Stimulated activated naive CD4-positive, alpha-beta T cell treated with Interleukin-2 at 50 U/mL for 16 hours (primary cell): Measurements from ENCODE around the gene ATG2A.

ENCODE experiments used
- DNase-seq: peaks from one replicate; lab custom pipeline; 2025; lab: John Stamatoyannopoulos, UW

Gene ATG2A

GRCh38 chr11:64870176-64870892, 46.7 kb downstream of the ATG2A start:
- no peak for DNase-seq

DNA sequence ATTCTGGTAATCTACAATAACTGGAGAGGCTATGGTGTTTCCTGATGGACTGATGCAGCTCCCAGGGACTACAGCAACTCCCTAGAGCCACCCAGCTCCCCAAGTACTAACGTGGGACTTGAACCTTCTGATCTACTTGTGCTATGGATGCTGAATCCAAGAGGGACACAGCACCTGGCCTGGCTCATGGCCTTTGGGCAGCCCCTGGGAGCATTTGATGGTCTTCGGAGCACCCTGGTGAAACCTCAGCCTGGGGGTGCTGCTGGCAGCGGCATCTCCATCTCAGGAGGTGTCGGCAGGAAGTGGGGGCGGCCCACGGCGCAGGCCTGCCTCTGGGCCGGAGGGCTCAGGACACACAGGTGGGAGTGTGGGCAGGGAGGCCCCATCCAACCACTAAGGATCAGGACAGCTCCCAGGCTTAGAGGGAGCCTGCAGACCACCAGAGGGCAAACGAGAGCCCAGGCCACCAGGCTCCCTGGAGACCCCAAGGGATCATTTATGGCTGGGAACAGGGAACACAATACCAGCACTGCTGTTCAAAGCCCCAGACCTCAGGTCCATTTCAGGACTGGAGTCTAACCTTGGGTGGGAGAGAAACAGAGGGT, 47.3 kb downstream of the ATG2A start:
- DNase-seq: no peak

- peak; percentile 32 for DNase-seq
These were observed 48.0 kb downstream of the ATG2A start for GRCh38 chr11:64868904-64869570.

GRCh38 chr11:64867748-64868462, 49.1 kb downstream of the ATG2A start:
- DNase-seq: peak; percentile 28

GRCh38 chr11:64866173-64866491, 50.9 kb downstream of the ATG2A start:
- DNase-seq: no peak

DNA sequence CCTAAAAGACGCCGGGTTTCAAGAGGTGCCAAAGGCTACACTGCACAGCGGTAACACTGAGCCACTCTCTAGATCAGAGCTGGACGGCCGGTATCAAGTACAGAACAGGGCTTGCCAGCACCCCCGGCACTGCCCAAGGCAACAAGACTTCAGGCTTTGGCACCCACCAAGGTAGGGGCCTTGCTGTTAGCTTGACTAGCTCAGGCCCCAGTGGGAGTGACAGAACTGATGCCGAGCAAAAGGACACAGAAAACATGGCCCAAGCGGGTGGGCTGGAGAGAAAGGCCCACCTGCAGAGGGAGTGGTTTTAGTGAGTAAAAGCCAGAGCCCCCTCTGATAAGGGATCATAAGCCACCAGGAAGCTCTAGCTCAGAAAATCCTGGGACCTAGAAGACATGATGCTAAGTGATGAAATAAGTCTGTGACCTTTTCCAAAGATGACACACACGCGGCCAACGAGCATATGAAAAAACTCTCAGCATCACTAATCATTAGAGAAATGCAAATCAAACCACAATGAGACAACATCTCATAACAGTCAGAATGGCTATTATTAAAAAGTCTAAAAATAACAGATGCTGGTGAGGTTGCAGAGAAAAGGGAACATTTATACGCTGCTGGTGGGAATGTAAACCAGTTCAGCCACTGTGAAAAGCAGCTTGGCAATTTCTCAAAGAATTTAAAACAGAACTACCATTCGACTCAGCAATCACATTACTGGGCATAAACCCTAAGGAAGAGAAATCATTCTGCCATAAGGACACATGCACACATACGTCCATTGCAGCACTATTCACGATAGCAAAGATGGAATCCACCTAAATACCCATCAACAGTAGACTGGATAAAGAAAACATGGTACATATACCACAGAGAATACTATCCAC, 51.5 kb downstream of the ATG2A start:
- DNase-seq: peak; percentile 62

DNA sequence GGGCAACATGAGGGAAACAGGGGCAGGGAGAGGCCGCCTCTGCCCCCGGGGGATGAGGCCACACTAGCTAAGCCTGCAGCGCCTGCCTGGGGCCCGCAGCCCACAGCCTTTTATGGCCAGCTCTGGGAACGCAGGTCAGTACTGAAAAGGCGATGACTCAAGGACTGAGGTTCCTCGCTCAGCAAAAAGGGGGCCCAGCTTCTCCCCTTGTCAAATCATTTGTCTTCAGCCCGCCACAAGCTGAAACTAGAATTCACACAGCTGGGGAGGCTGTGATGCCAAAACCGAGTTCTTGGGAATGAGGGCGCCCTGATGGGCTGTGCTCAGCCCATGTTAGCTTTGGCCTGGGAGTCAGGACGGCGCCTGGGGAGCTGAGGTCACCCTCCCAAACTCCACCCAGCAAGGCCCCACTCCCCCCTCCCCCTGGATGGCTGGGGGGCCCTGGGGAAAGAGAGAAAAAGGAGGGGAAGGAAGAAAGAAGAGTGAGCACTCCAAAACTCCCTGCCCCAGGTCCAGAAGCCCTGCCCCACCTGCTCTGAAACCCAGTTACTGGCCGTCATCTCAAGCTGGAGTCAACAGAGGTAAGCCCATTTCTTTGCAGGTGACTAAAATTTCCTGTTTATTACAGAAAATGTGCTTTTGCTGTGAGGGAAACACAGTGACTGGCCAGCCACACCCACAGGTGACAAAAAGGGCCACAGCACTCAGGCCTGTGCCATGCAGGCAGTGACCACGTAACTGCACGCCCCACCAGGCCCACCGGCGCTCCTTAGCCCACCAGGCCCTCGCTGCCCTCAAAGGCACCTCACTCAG, 52.3 kb downstream of the ATG2A start:
- DNase-seq: peak; percentile 67

- DNase-seq: no peak
These were observed 52.9 kb downstream of the ATG2A start for GRCh38 chr11:64864135-64864472.

DNA sequence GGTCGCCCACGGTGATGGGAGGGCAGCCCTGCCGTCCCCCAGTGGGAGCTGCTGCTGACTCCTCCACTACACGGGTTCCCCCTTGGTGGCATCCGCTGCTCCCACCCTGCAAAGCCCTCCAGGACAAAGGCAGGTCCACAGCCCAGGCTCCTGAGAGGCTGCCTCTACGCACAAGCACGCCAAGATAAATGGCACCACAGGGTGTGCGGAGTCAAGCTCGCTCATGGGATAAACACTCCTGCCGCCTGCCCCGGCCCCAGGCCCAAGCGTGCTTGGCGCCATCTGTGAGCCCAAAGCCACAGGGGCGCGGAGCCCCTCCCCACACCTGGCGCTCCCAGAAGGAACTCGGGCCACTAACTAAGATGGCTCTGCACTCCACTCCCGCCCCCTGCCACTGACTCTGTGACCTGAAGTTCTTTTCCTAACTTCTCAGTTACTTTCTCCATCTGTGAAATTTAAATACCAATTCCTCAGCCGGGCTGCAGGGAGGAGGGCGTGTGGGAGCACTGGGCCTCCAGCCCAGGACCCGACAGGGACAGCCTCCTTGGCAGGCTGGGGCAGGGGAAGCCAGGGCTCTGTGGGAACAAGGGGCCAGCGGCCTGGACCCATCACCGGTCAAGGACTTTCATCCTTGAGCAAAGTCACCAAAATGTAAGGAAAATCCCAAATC, 53.5 kb downstream of the ATG2A start:
- no peak for DNase-seq

GRCh38 chr11:64862987-64863390, 54.0 kb downstream of the ATG2A start:
- DNase-seq: no peak

DNA sequence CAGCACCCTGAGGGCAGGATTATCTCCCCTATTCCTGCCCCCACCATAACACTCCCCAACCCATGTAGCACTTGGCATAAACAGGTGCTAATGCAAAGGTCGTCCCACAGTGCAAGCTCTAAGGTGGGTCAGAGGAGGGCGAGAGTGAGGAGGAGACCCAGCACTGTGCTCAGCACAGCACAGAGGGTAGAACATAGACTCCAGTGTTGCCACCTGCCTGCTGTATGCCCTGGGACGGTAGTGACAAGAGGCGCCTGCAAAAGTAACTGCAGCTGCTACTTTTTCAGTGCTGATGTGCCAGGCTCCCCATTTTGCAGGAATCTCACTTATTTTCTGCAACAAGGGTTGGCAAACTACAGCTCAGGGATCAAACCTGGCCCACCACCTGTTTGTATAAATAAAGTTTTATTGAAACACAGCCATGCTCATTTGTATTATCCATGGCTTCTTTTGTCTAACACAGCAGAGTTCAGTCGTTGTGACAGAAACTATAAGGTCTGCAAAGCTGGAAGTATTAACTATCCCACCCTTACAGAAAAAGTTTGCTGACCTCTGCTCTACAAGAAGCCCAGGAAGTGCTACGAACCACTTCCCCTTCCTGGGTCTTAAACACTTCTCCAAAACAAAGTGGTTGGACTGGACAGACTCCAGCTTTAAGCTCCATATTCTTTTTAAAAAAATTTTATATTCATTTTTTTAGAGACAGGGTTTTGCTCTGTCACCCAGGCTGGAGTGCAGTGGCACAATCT, 55.6 kb downstream of the ATG2A start:
- no peak for DNase-seq

DNA sequence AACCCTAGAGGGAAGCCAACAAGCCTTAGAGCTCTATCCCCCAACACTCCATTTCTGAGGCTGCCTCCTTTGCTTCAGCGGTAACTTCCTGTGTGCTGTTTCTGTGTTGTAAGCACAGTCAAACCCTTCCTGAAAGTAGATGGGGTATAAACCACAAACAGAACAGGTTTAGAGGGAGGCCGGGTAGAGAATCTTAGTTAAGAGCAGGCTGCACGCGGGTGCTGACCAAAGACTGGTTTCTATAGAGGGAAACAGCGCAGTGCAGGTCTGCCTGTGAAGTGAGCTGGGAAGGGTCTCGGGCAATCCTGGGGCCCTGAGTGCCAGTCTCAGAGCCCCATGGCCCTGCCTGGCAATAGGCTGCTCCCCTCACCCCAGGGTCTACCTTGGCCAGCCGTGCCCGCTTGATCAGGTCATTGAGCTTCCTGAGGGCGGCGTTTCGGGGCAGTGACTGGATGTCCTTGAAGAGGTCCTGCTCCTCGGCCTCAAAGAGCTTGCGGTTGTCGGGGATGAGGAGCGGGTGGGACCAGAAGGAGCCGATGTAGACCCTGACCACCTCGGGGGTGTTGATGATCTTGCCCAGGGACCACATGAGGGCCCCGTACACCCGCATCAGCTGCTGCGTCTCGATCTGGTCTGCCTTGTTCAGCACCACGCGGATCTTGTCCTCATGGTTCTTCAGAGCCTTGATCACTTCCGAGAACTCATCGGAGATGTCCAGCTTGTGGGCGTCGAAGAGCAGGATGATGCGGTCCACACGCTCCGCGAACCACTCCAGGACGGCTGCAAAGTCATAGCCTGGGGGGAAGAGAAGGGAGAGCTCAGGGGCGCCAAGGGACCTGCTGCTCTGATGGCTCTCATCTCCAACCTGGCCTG, 57.2 kb downstream of the ATG2A start:
- peak; percentile 71 for DNase-seq

- peak; percentile 54 for DNase-seq
These were observed 58.3 kb downstream of the ATG2A start for GRCh38 chr11:64858467-64859263.

- no peak for DNase-seq
These were observed 59.5 kb downstream of the ATG2A start for GRCh38 chr11:64857485-64857884.

DNA sequence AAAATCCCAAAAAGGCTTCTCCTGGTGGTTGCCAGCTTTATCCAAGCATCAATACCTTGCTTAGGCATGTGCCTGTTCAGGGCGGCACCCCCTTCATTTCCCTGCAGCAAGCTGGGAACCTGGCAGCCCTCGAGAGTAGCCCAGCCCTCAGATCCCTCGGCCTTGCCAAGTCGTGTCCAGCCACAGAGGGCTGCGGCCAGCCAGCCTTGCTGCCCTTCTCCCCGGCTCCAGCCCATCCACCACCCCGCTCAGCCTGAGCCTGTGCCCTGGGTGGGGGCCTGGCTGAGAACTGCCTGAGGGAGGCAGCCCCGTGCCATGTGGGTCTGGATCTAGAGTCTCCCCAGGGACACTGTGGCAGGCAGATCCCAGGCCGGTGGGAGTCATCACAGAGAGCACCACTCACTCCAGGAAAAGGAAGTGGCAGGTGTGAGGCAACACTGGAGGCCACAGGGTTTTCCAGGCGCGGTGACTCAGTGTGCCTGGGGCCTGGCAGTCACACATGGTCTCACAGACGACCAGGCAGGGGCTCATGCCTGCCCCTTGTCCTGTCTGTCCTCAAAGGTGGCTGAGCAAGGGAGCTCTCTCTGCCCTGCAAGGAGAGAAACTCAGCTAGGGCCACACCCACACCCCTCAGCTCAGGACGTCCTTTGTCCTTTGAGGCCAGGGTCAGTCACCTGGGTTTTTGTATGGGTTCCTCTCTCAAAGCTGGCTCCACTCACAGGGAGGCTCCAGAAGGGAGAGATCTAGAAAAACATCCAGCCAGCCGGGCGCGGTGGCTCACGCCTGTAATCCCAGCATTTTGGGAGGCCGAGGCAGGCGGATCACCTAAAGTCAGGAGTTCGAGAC, 60.4 kb downstream of the ATG2A start:
- DNase-seq: peak; percentile 50

GRCh38 chr11:64855596-64856304, 61.3 kb downstream of the ATG2A start:
- no peak for DNase-seq
